ENCODE data around the gene WBP2. TPM values are rescaled to one million over a fixed set of nuclear protein-coding genes. Genes with fewer than 3 reads are reported as not detected.

WBP2 gene
- total RNA-seq, 4 donors from 2014 or later = 27.7 to 75.1 (median 56.8) TPM

- Histone ChIP-seq H3K27ac (no peak overlapping the region), H3K4me3 (no peak overlapping the region), H3K9me3 (no peaks in the 10 kb centered on the region), H3K4me1 (peaks cover 20 to 35% (median 26%) of the 10 kb centered on the region in 4 donors), H3K36me3 (peaks cover 0 to 14% (median 4%) of the 10 kb centered on the region in 4 donors), H3K27me3 (no peaks in the 10 kb centered on the region)
- in situ Hi-C loops (cut with MboI; ENCODE audit: low pct_ligation_motif_present in 1 of 4, low pct_unique_long_range_greater_than_20kb in 1 of 4, low sequenced_read_pairs in 3 of 4) = no loop called here
- no peak for TF ChIP-seq CTCF (IDR thresholded peaks at IDR 0.05)
- no peak for TF ChIP-seq POLR2A (IDR thresholded peaks at IDR 0.05)
- no peak for TF ChIP-seq POLR2AphosphoS5 (IDR thresholded peaks at IDR 0.05)
- no peak for TF ChIP-seq EP300 (IDR thresholded peaks at IDR 0.05; ENCODE audit: low read depth)
- DNase-seq = no peak
- intact Hi-C loops (cut with DNase I; ENCODE audit: low total_unique reads) = no loop called here
- WGBS, 2 donors (ENCODE audit: low coverage in 1 of 2) = 88 to 100% methylated on average over 3 to 18 of the region's 18 CpGs
Observed at GRCh38 chr17:75842411-75842810, 12.7 kb downstream of the WBP2 start.

- H3K4me3 ChIP-seq = no peak overlapping the region
- no peaks in the 10 kb centered on the region for H3K27me3 ChIP-seq
- no peaks in the 10 kb centered on the region for H3K9me3 ChIP-seq
- DNase-seq = no peak
- peaks cover 14 to 20% (median 17%) of the 10 kb centered on the region in 4 donors for H3K4me1 ChIP-seq
- WGBS, 2 donors (ENCODE audit: low coverage in 1 of 2) = 62 to 76% methylated on average over 3 to 7 of the region's 7 CpGs
- H3K36me3 ChIP-seq = no peaks in the 10 kb centered on the region
- in situ Hi-C loops (cut with MboI; ENCODE audit: low pct_ligation_motif_present in 1 of 4, low pct_unique_long_range_greater_than_20kb in 1 of 4, low sequenced_read_pairs in 3 of 4) = no loop called here
- intact Hi-C loops (cut with DNase I; ENCODE audit: low total_unique reads) = no loop called here
- no peak overlapping the region for H3K27ac ChIP-seq
- TF ChIP-seq EP300 (IDR thresholded peaks at IDR 0.05; ENCODE audit: low read depth) (no peak), POLR2A (IDR thresholded peaks at IDR 0.05) (no peak), POLR2AphosphoS5 (IDR thresholded peaks at IDR 0.05) (no peak), CTCF (IDR thresholded peaks at IDR 0.05) (no peak)
Observed at GRCh38 chr17:75840799-75841164, 14.4 kb downstream of the WBP2 start.

GRCh38 chr17:75839942-75840798 is 15.0 kb downstream of the WBP2 start:
- Histone ChIP-seq H3K36me3 (no peaks in the 10 kb centered on the region), H3K27ac (no peak overlapping the region), H3K9me3 (no peaks in the 10 kb centered on the region), H3K4me1 (peaks cover 8 to 14% (median 11%) of the 10 kb centered on the region in 4 donors), H3K4me3 (no peak overlapping the region), H3K27me3 (no peaks in the 10 kb centered on the region)
- intact Hi-C loops (cut with DNase I; ENCODE audit: low total_unique reads) (no loop called here), in situ Hi-C loops (cut with MboI; ENCODE audit: low pct_ligation_motif_present in 1 of 4, low pct_unique_long_range_greater_than_20kb in 1 of 4, low sequenced_read_pairs in 3 of 4) (no loop called here)
- WGBS, 2 donors (ENCODE audit: low coverage in 1 of 2) = 88 to 90% methylated on average over 2 to 22 of the region's 36 CpGs
- no peak for DNase-seq
- TF ChIP-seq POLR2AphosphoS5 (IDR thresholded peaks at IDR 0.05) (no peak), EP300 (IDR thresholded peaks at IDR 0.05; ENCODE audit: low read depth) (no peak), POLR2A (IDR thresholded peaks at IDR 0.05) (no peak), CTCF (IDR thresholded peaks at IDR 0.05) (no peak)

- intact Hi-C loops (cut with DNase I; ENCODE audit: low total_unique reads) (no loop called here), in situ Hi-C loops (cut with MboI; ENCODE audit: low pct_ligation_motif_present in 1 of 4, low pct_unique_long_range_greater_than_20kb in 1 of 4, low sequenced_read_pairs in 3 of 4) (no loop called here)
- Histone ChIP-seq H3K27me3 (no peaks in the 10 kb centered on the region), H3K36me3 (no peaks in the 10 kb centered on the region), H3K27ac (no peak overlapping the region), H3K9me3 (no peaks in the 10 kb centered on the region), H3K4me1 (no peaks in the 10 kb centered on the region), H3K4me3 (no peak overlapping the region)
- DNase-seq = no peak
- 94 to 97% methylated on average over 6 to 15 of the region's 15 CpGs for WGBS, 2 donors (ENCODE audit: low coverage in 1 of 2)
- TF ChIP-seq CTCF (IDR thresholded peaks at IDR 0.05) (no peak), POLR2AphosphoS5 (IDR thresholded peaks at IDR 0.05) (no peak), EP300 (IDR thresholded peaks at IDR 0.05; ENCODE audit: low read depth) (no peak), POLR2A (IDR thresholded peaks at IDR 0.05) (no peak)
Observed at GRCh38 chr17:75838410-75838809, 16.7 kb downstream of the WBP2 start.

All from transverse colon (tissue), 4 donors.